Activated T-cell treated with anti-CD3 and anti-CD28 coated beads, Interleukin-2, amount 50 U/mL, for 24 hours (primary cell): Measurements from ENCODE around the gene CST8.

ENCODE experiments used
- DNase-seq: peaks from one replicate; pipeline ENCODE4 v3.0.0-alpha.2; 2020
- H3K27ac Mint-ChIP-seq: 2 replicates; pipeline ENCODE4 v1.8.0; 2020; ENCODE audit warnings: mild to moderate bottlenecking, mixed read lengths
- H3K27me3 Mint-ChIP-seq: 2 replicates; pipeline ENCODE4 v1.8.0; 2020; ENCODE audit warnings: mixed read lengths
- H3K36me3 Mint-ChIP-seq: 2 replicates; pipeline ENCODE4 v1.8.0; 2020; ENCODE audit warnings: low read depth, mixed read lengths
- H3K4me1 Mint-ChIP-seq: 2 replicates; pipeline ENCODE4 v1.8.0; 2020; ENCODE audit warnings: low read depth, mixed read lengths
- H3K4me3 Mint-ChIP-seq: 2 replicates; pipeline ENCODE4 v1.8.0; 2020; ENCODE audit warnings: mild to moderate bottlenecking, moderate library complexity, mixed read lengths
- H3K9me3 Mint-ChIP-seq: 2 replicates; pipeline ENCODE4 v1.8.0; 2020; ENCODE audit warnings: mixed read lengths

CST8 gene

DNA sequence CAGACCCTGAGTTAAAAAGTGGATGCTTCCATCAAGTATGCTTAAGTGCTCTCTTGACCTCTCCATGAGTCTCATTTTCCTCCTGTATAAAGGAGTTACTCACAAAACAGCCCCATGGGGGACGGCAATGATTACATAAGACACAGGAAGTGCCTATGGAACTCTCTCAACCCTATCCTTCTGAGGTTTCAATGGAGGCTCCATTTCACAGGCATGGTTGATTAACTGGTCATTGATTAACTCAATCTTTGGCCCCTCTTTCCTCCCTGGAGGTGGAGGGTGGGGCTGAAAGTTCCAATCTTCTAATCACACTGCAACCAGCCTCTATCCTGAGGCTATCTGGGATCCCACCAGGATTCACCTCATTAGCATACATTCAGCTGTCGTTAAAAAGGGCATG, 29.3 kb downstream of the CST8 start:
- Mint-ChIP-seq H3K4me3 (no peak overlapping the region), H3K27me3 (peaks cover 6% of the 10 kb centered on the region), H3K9me3 (no peaks in the 10 kb centered on the region), H3K4me1 (no peaks in the 10 kb centered on the region), H3K36me3 (no peaks in the 10 kb centered on the region), H3K27ac (no peak overlapping the region)
- DNase-seq, result no peak

DNA sequence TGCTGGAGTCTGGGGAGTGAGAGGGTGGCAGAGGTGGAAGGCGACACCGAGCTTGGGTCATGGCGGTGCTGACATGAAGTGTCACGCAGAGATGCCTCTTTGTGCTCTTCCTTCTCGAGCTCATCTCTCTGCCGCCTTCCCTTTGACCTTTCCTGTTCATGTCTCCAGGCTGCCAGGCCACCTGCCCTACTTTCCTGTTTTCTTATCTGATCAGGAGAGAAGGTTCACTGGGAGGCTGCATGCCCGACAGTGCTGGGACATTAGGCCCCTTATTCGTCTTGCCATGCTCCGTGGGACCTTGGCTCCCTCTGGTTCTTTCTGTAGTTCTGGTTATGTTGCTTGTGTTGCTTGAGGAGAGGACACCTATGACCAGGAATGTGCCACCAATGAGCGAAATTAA, 33.2 kb downstream of the CST8 start:
- peaks cover 12% of the 10 kb centered on the region for H3K9me3 Mint-ChIP-seq
- H3K27me3 Mint-ChIP-seq, result peaks cover 9% of the 10 kb centered on the region
- no peak overlapping the region for H3K27ac Mint-ChIP-seq
- H3K4me3 Mint-ChIP-seq, result no peak overlapping the region
- H3K36me3 Mint-ChIP-seq, result no peaks in the 10 kb centered on the region
- peaks cover 2% of the 10 kb centered on the region for H3K4me1 Mint-ChIP-seq
- no peak for DNase-seq

DNA sequence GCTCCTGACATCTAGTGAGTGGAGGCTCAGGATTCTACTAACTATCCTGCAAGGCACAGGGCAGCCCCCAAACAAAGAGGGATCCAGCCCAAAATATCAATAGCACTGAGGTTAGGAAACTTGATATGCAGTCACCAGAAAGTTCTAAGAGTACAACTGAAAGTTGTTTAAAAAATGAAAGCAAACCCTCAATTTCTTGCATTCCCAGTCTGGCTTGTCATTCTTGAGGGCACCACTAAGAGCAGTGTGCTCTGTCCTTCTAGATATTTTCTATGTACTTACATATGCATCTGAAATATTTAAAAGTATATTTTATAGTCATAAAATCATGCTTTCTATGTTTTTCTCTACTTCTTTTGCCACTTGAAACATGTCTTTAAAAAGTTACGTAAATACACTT, 35.9 kb downstream of the CST8 start:
- Mint-ChIP-seq H3K4me1 (peaks cover 6% of the 10 kb centered on the region), H3K27ac (no peak overlapping the region), H3K36me3 (no peaks in the 10 kb centered on the region), H3K27me3 (peaks cover 13% of the 10 kb centered on the region), H3K4me3 (no peak overlapping the region), H3K9me3 (peaks cover 19% of the 10 kb centered on the region)
- no peak for DNase-seq

DNA sequence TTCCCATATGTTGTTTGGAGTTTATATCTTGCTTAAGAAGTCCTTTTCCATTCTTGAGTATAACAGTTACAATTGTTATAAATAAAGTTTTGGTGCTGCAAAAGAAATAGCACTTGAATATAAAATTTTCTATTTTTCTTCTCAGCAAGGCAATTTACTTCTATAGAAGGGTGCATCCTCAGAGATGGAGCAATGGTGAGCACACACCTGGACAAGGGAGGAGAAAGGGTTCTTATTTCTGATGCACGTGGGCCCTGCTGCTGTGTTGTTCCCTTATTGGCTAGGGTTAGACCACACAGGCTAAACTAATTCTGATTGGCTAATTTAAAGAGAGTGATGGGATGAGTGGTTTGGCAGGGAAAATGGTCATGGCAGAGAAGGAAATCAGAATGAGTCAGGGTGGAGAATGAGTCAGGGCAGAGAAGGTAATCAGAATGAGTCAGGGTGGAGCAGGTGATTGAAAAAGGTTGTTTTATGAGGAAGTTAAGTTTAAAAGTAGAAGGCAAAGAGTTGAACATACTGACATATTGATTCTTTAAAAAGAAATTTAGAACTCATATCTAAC, 38.0 kb downstream of the CST8 start:
- no peak for DNase-seq
- Mint-ChIP-seq H3K36me3 (no peaks in the 10 kb centered on the region), H3K4me1 (peaks cover 8% of the 10 kb centered on the region), H3K4me3 (no peak overlapping the region), H3K9me3 (peaks cover 19% of the 10 kb centered on the region), H3K27me3 (peaks cover 14% of the 10 kb centered on the region), H3K27ac (no peak overlapping the region)

DNA sequence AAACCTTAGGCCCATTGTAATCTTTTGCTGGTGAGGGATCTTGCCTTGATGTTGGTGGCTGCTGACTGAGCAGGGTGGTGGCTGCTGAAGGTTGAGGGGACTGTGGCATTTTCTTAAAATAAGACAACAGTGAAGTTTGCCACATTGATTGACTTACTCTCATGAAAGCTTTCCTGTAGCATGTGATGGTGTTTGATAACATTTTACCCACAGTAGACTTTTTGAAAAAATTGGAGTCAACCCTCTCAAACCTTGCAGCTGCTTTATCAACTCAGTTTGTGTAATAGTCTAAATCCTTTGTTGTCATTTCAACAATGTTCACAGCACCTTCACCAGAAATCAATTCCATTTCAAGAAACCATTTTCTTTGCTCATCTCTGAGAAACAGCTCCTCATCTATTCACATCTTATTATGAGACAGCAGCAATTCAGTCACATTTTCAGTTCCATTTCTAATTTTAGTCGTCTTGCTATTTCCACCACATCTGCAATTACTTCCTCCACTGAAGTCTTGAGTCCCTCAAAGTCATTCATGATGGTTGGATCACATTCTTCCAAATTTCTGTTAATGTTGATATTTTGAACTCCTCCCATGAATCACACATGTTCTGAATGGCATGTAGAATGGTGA, 40.1 kb downstream of the CST8 start:
- H3K4me1 Mint-ChIP-seq, result peaks cover 8% of the 10 kb centered on the region
- no peaks in the 10 kb centered on the region for H3K36me3 Mint-ChIP-seq
- no peak overlapping the region for H3K27ac Mint-ChIP-seq
- no peak for DNase-seq
- no peak overlapping the region for H3K4me3 Mint-ChIP-seq
- H3K27me3 Mint-ChIP-seq, result peaks cover 11% of the 10 kb centered on the region
- peaks cover 19% of the 10 kb centered on the region for H3K9me3 Mint-ChIP-seq

DNA sequence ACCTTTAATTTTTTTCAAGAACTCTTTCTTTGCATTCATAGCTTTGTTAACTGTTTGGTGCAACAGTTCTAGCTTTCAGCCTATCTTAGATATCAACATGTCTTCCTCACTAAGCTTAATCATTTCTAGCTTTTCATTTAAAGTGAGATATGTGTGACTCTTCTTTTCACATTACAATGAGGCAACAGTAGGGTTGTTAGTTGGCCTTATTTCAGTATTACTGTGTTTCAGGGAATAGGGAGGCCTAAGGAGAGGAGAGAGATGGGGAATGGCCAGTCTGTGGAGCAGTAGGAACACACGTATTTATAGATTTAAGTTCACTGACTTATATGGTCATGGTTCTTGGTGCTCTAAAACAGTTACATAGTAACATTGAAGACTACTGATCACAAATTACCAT, 41.6 kb downstream of the CST8 start:
- H3K4me3 Mint-ChIP-seq, result no peak overlapping the region
- DNase-seq, result no peak
- H3K9me3 Mint-ChIP-seq, result peaks cover 16% of the 10 kb centered on the region
- H3K27me3 Mint-ChIP-seq, result peaks cover 10% of the 10 kb centered on the region
- H3K27ac Mint-ChIP-seq, result no peak overlapping the region
- H3K4me1 Mint-ChIP-seq, result peaks cover 8% of the 10 kb centered on the region
- H3K36me3 Mint-ChIP-seq, result no peaks in the 10 kb centered on the region

DNA sequence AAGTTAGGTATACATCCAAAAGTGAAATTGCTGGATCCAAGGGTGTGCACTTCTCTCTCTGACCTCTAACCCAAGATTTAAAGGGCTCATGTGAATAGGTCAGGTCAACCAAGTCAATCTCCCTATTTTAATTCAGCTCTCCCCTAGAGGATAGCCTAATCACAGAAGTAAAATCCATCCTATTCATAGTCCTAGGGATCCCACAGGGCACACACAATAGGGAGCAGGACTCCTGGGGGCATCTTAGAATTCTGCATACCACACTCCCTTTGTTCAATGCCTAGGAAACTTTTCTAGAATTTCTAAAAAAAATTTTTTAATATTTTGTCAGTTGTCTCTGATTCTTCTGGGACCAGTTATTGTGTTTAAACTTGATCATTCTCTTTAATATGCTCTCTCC, 42.2 kb downstream of the CST8 start:
- H3K9me3 Mint-ChIP-seq, result peaks cover 15% of the 10 kb centered on the region
- DNase-seq, result no peak
- no peak overlapping the region for H3K27ac Mint-ChIP-seq
- H3K4me3 Mint-ChIP-seq, result no peak overlapping the region
- H3K36me3 Mint-ChIP-seq, result no peaks in the 10 kb centered on the region
- H3K27me3 Mint-ChIP-seq, result peaks cover 10% of the 10 kb centered on the region
- H3K4me1 Mint-ChIP-seq, result peaks cover 8% of the 10 kb centered on the region

DNA sequence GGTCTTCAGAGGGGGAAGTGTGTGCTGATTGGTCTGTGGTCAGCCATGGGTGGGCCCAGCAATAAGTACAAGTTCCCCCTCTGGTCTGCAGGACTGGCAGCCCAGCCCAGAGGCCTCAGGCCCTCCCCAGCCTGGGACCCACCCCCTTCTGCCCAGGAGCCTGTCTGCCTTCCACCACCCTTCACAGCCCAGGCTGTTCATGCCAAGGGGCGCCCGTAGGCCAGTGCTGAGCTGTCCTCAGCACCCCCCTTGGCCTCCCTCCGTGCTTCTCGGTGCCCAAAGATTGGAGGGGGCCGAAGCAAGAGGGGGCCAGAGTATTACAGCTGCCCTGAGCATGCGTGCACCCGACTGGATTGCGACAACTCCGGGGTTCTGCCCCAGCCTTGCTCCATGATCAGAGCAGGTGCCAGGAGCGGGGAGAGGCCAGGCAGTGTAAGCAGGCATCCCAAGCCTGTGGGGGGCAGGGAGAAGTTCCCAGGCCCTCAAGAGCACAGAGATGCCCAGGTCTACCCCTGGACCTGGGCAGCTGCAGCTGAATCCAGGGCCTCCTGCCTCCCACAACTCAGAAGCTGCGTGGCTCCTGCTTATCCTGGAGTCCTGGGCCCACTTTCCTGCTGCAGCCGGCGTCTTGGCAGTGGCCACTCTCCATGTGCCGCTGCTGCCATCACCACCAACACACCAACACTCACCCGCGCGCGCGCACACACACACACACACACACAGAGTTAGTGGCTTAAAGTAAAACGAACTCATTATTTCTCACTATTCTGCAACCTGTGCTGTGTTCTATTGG, 44.1 kb downstream of the CST8 start:
- no peak overlapping the region for H3K27ac Mint-ChIP-seq
- no peaks in the 10 kb centered on the region for H3K36me3 Mint-ChIP-seq
- peaks cover 6% of the 10 kb centered on the region for H3K4me1 Mint-ChIP-seq
- H3K9me3 Mint-ChIP-seq, result peaks cover 4% of the 10 kb centered on the region
- DNase-seq, result no peak
- peaks cover 22% of the 10 kb centered on the region for H3K27me3 Mint-ChIP-seq
- H3K4me3 Mint-ChIP-seq, result no peak overlapping the region

DNA sequence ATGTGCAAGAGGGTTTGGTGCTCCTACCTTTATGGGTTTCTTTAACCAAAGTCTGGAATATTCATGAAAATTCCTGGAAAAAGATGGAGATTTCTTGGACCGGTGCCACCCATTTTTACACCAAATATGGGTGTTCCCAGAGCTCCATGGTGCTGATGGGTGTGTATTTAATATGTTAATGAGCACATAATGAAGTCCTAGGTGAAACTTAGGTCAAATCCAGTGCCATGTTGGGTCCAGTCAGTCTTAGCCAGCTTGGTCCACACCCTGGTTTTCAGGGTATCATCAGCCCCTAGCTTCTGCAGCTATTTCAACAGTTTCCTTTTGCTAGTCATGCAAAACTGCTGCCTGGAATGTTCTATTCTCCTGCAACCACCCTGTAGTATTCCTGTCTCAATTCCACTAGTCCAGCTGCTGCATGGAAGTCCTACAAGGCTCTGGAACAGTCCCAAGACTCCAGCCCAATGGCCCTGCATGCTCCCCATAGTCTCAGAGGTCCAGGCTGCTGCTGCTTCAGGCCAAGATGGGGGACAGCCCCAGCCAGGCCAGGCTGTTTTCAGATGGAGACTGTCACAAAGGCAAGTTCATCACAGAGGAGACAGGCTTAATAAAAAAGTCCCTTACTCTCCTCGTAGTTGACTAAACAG, 45.5 kb downstream of the CST8 start:
- no peak overlapping the region for H3K4me3 Mint-ChIP-seq
- no peak overlapping the region for H3K27ac Mint-ChIP-seq
- H3K9me3 Mint-ChIP-seq, result no peaks in the 10 kb centered on the region
- peaks cover 3% of the 10 kb centered on the region for H3K4me1 Mint-ChIP-seq
- H3K36me3 Mint-ChIP-seq, result no peaks in the 10 kb centered on the region
- no peak for DNase-seq
- peaks cover 21% of the 10 kb centered on the region for H3K27me3 Mint-ChIP-seq

DNA sequence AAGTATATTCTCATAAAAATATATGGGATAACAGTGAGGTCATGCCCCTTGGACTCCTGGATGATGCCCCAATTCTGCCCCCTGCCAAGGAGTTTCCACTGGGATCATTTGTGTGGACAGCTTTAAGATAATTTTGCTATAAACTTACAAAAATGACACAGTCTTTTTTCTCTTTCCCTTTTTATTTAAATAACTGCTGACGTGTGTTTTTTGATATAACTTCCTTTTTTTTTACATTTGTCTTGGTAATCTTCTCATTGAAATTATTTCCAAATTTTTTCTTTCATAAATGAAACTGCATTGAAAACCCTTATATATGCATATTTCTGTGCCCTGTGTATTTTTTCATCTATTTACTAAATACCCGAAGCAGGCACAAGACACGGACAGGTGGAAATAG, 46.1 kb downstream of the CST8 start:
- Mint-ChIP-seq H3K9me3 (no peaks in the 10 kb centered on the region), H3K27me3 (peaks cover 24% of the 10 kb centered on the region), H3K4me1 (peaks cover 3% of the 10 kb centered on the region), H3K36me3 (no peaks in the 10 kb centered on the region), H3K27ac (no peak overlapping the region), H3K4me3 (no peak overlapping the region)
- DNase-seq, result no peak

DNA sequence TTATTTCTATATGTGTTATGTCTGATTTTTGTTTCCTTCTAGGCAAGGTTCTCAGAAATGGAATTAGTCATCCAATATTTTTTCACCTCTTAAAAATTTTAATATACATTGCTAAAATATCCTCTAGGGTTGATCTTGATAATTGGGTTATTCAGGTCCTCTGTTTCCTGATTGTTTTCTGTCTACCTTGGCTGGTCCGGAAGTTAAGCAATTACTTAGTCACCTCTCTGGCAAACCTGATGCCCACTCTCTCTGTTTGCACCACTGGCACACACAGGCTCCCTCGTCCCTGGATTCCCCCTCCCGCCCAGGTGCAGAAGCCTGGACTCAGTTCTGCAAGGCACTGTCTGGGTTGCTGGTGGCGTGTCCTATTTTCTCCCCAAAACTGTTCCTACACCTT, 49.7 kb downstream of the CST8 start:
- peaks cover 32% of the 10 kb centered on the region for H3K27me3 Mint-ChIP-seq
- H3K4me3 Mint-ChIP-seq, result no peak overlapping the region
- no peak for DNase-seq
- H3K27ac Mint-ChIP-seq, result no peak overlapping the region
- H3K9me3 Mint-ChIP-seq, result no peaks in the 10 kb centered on the region
- no peaks in the 10 kb centered on the region for H3K36me3 Mint-ChIP-seq
- H3K4me1 Mint-ChIP-seq, result no peaks in the 10 kb centered on the region

DNA sequence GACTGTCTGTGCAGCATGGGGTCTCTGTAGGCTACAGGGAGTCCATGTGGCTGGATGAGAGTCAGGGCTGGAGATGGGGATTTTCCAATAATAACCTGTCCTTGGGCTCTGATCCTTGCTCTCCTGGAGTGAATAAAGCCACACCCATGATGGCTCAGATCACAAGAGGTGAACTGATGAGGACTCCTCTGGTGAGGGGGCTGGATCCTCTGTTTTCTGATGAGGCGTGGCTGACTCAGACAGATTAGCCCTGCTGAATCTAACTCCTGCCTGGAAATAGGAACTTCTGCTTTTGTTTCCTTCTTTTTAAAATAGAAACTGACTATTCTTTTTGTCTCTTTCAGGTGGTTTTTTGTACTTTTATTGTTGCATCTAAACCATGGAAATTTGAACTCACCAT, 50.4 kb downstream of the CST8 start:
- peaks cover 30% of the 10 kb centered on the region for H3K27me3 Mint-ChIP-seq
- H3K4me1 Mint-ChIP-seq, result no peaks in the 10 kb centered on the region
- no peak overlapping the region for H3K4me3 Mint-ChIP-seq
- H3K9me3 Mint-ChIP-seq, result no peaks in the 10 kb centered on the region
- DNase-seq, result no peak
- no peaks in the 10 kb centered on the region for H3K36me3 Mint-ChIP-seq
- no peak overlapping the region for H3K27ac Mint-ChIP-seq

DNA sequence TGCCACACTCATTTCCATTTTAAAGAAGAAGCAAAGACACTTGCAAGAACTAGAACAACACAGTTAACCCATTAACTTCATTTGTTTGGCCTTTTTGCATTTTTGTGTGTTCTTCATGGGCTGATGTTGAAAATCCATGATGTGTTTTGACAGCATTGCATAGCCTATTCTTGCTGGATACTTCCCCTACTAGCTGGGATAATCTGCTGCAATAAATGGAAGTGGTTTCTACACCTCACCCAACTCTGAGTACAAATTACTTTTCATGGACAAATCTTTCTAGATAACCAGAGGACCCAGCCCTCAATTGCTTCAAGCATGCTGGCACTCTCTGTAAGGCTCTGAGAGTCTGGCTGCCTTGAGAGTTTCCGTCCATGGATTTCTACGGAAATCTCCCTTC, 50.9 kb downstream of the CST8 start:
- Mint-ChIP-seq H3K27me3 (peaks cover 30% of the 10 kb centered on the region), H3K36me3 (no peaks in the 10 kb centered on the region)

DNA sequence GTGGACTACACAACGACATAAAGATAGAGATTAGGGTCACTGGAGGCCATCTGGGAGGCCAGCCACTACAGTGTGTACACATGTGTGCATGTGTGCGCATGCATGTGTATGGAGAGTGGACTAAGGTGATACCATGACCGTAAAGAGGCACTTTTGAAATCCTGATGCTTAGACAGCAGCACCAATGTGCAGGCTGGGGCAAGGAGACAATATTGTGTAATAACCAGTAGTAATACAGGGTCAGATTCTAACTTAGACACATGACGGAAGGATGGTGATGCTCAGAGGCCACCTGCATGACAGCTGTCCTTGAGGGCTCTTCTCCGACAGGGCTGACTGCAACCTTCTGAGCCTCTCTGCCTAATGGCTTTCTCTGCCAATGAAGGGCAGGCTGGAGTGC, 51.9 kb downstream of the CST8 start:
- Mint-ChIP-seq H3K4me1 (no peaks in the 10 kb centered on the region), H3K27me3 (peaks cover 30% of the 10 kb centered on the region), H3K4me3 (no peak overlapping the region), H3K36me3 (no peaks in the 10 kb centered on the region), H3K9me3 (no peaks in the 10 kb centered on the region), H3K27ac (no peak overlapping the region)
- no peak for DNase-seq

More for the DNA sequence above, 50.9 kb downstream of the CST8 start:
- Mint-ChIP-seq H3K9me3 (no peaks in the 10 kb centered on the region), H3K4me3 (no peak overlapping the region), H3K27ac (no peak overlapping the region), H3K4me1 (no peaks in the 10 kb centered on the region)
- DNase-seq, result no peak

DNA sequence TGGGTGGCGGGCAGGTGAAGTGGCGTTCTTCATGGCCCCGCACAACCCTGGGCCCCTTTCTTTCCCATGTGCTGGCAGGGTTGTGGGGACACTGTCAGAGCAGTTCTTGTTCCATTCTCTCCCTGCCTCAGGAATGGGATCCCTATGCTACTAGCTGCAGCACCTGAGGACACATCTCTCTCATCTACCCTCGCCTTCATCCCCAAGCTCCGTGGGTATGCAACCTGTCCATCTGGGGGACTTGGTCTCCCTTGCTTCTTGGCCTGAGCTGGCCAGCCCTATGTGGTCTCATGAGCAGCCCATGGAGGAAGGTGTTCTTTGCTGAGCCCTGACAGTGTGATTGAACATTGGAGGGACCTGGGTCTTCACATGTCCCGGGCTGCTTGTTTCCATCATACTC, 53.2 kb downstream of the CST8 start:
- Mint-ChIP-seq H3K27ac (no peak overlapping the region), H3K9me3 (no peaks in the 10 kb centered on the region), H3K4me1 (no peaks in the 10 kb centered on the region)

More for the DNA sequence above, 53.2 kb downstream of the CST8 start:
- no peak for DNase-seq
- peaks cover 30% of the 10 kb centered on the region for H3K27me3 Mint-ChIP-seq
- no peaks in the 10 kb centered on the region for H3K36me3 Mint-ChIP-seq
- no peak overlapping the region for H3K4me3 Mint-ChIP-seq
